GM21786 (cell line): ENCODE results near the gene TMEM30B.
"Not testable (repeated sequence)": the region's sequence is repeated elsewhere in the genome, so short reads cannot be mapped to it uniquely, and the experiment has no call there.

ENCODE experiments used
- ATAC-seq: cut with Tn5 transposase; IDR thresholded peaks from one replicate; pipeline ENCODE4 v1.9.1; 2021; ENCODE audit not compliant: unreplicated experiment

The TMEM30B gene

GRCh38 chr14:61266891-61267740 lies 14.0 kb downstream of the TMEM30B start:
- no peak for ATAC-seq

DNA sequence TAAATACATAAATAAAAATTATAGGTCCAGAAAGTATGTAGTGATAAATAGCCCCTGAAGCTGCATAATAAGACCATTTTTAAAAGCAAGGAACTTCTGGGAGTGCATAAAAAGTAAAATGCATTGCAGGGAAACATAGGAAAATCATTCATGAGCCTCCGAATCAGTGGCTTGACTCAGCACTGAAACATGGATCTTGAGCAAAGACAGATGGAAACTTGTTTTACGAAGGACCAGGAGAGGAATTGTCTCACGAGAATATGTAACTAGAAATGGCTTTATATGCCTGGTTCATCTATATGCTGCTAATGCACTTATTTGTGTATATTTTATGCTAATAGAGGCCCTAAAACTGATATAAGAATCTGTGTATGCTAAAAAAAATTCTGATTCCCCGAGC lies 14.7 kb downstream of the TMEM30B start:
- no peak for ATAC-seq

DNA sequence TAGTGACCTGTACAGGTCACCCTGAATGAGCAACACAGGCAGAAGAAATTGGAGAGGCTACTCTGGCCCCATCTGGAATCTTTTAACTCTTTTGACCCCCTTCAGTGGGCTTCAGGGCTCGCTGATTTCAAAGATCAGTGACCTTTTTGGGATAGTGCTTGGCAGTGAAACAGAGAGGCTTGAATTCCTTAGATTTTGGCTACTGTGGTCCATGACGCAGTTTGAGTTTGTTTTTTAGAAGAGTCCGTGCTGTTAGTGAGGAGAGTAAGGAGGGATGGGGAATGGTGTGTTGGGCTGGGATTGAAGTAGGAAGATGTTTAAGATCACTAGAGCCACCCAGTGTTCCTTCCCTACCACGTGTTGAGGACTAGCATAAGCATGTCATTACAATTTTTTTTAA lies 16.5 kb downstream of the TMEM30B start:
- no peak for ATAC-seq

- ATAC-seq = no peak
Measured at GRCh38 chr14:61264010-61264571, 17.0 kb downstream of the TMEM30B start.

- no peak for ATAC-seq
Measured at GRCh38 chr14:61262082-61262481, 19.1 kb downstream of the TMEM30B start.

- no peak for ATAC-seq
Measured at GRCh38 chr14:61260939-61261776, 20.0 kb downstream of the TMEM30B start.

DNA sequence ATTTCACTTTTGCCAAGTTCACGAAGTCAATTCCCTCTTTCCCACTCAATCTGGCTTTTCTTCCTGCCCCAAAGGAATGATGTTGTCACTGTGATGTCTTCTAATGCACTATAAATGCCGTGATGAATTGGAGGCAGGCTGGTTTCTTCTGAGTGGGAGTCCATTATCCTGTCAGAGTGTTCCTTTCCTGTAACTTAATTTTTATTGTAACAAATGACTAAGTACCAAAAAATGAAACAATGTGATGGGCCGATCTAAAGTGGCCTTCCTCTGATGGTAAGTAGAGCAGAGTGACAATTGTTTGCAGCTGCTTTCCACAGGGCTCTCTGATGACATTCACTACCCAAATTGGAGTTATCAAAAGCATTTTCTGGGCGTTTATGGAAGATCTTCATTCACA lies 22.2 kb downstream of the TMEM30B start:
- ATAC-seq = no peak

DNA sequence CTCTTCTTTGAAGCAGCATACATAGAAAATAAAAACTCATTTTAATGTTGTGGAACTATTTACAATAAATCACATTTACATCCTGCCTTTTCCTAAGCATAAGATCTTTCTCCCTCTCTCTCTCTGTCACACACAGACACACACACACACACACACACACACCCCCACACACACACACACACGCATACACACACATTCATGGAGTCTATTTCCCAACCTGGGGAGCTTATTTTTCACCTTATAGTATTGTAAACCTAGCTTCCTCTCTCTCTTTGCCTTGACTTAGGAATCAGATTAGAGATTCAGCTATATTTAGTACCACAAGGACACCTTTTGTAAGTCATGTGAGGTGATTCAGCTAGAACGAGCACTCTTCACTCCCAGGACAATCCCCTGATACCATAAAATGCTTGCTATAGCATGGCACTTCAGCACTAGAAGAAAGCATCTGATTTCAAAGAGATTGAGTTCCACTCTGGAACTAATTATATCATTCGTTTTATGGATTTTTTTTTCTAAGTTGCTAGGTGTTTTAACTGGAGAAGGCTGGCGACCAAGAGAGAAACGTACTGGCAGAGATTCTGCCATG lies 23.6 kb downstream of the TMEM30B start:
- no peak for ATAC-seq

GRCh38 chr14:61256826-61257468 lies 24.2 kb downstream of the TMEM30B start:
- no peak for ATAC-seq

DNA sequence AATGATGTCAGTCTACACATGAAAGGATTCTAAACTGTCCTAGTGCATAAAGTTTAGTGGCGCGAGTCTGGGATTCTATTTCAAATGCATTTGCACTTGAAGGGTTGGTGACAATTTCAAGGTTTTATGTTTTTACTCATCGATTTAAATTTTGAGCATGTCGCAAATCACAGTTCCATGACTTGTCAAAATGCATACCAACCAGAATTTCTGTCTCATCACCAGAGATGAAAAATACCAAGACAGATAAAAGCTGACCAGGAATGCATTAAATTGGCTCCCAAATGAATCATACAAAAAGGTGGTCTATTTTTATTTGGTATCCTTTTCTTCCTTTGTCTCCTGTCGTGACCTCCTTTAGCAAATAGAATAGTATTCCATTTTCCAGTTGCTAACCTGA lies 25.2 kb downstream of the TMEM30B start:
- no peak for ATAC-seq

GRCh38 chr14:61254808-61255526 lies 26.2 kb downstream of the TMEM30B start:
- no peak for ATAC-seq

DNA sequence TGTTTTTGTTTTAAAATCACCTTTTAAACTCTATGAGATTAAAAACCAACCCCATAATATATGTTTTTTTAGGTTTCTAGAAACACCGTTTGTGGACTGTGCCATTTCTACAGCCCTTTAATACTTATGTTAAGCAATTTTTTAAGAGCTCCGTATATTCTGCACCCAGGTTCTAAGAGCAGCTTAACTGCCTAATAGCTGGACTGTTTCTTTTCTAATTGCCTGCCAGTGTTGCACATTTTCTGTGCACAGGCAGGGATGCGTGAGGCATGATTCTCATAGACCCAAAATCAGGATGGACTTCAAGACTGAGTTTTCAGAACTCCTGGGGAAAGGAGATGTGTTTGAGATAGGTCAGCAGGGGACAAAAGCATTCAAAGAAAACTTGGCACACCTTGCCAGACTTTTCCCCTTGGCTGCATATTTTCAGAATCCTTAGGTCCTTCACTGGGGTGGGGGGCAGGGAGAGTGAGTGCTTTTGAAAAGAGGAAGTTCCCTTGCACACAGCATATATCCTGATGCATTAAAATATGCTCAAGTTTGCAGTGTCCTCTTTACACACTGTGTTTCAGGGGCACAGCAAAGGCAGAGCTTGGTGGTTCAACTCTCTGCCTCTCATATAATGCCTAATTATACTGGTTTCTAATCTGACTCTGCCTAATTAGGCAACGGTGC lies 27.9 kb downstream of the TMEM30B start:
- no peak for ATAC-seq

GRCh38 chr14:61252369-61253063 lies 28.6 kb downstream of the TMEM30B start:
- peak; percentile 74 for ATAC-seq

GRCh38 chr14:61250063-61250462 lies 31.1 kb downstream of the TMEM30B start:
- ATAC-seq = no peak

- ATAC-seq = no peak
Measured at GRCh38 chr14:61247935-61248334, 33.2 kb downstream of the TMEM30B start.

DNA sequence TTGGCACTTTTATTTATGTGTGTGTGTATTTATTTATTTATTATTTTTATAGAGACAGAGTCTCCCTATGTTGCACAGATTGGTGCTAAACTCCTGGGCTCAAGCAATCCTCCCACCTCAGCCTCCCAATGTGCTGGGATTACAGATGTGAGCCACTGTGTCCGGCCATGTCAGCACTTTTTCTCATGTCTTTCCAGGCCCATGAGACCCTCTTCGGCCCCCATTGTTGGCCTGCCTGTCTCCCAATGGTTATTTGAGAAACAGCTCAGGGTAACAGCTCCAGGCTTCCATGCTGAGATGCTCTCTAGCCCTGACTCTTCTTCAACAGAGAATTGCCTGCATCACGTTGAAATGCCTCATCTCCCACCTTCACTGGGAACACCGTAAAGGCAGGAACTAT lies 34.4 kb downstream of the TMEM30B start:
- no peak for ATAC-seq

DNA sequence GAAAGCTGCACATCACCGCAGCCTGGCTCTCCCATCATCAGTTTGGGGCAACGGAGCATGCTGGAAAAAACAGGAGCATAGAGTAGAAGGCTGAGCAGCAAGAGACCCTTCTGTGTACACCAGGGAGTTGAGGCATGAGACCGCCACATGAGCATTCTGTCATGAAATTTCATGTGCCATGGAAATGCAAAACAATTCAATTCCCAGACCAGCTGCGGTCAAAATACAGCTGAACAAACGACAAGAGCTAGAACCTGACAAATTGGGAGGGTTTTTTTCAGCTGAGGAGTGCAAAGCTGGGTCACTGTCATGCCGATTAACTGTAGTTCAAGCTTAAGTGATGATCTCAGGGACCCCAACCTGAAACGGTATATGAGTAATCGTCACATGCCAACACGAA lies 37.1 kb downstream of the TMEM30B start:
- ATAC-seq = no peak

DNA sequence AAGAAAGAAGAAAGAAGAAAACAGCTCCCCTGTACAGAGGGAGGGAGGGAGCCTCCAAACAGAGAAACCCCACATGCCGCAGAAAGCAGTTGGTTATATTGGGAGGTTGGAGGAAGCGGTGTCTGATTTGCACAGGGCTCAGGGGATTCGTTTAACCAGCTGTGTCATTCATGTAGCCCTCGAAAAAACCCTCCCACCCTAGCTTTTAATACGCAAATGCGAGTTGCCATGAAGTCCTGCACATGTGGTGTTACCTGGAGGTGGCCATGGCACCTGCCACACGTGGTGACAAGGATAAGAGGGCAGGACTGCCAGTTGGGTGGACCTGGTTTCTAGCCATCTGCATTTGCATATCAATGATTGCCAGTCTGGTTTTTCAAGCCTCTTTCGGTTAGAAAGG lies 40.9 kb downstream of the TMEM30B start:
- ATAC-seq = no peak

DNA sequence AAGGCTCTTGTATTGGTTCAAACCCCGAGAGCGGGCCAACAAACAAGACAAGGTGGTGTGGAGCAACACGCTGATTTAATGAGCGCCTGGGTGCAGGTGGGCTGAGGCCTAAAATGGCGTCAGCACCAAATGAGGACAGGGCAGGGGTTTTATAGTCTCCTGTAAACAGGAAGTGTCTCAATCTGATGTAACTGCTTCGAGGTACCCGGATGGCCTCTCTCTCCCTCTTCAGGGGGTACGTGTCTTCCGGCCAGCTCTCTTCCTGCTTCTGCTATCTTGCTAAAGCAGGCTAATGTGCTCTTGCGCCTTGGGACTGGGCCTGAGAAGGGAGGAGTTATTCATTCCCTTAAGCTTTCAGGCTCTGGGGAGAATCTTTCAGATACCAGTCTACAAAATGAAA lies 41.9 kb downstream of the TMEM30B start:
- ATAC-seq = not testable (repeated sequence)
